HPDE6-E6E7 (cell line): ENCODE results near the gene HCFC1.
"Not testable (repeated sequence)": the region's sequence is repeated elsewhere in the genome, so short reads cannot be mapped to it uniquely, and the experiment has no call there.

Source experiments
- DNase-seq: peaks from one replicate; pipeline ENCODE4 v3.0.0; 2011; ENCODE audit warnings: missing footprints; ENCODE audit errors: extremely low spot score

HCFC1 gene

DNA sequence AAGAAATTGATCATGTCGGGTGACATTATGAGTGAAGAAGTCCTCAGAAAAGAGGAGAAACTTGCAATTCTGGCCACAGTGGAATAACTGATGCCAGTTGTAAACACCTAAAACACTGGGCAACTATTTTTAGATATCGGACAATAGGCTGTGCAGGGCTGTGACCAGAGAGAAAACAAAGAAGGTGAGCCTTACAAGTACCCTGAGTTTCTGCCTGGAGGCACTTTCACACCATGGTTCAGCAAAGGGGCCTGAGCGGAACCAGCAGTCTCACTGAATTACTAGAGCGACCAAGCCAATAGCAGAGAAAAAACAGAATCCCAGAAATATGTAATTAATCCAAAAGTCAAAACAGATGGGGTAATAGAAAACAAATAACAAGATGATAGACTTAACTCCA is 36.9 kb upstream of the HCFC1 start:
- no peak for DNase-seq

DNA sequence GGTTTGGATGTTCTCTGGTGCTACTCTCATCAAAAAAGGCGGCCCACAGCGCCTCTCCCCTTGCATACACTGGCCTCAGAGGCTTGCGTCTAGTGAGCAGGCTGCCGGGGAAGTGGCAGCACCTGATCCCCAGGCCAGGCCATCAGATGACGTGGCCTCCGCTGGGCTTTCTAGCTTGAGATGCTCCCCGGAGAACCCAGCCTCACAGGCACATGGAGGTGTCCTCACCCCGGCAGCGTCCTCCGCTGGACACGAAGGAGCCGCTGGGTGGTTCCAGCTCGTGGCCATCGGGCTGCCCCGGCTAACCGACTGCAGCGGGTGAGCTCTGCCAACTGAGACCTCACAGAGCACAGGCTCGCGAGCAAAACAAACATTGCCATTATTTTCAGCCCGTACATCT is 35.3 kb upstream of the HCFC1 start:
- no peak for DNase-seq

DNA sequence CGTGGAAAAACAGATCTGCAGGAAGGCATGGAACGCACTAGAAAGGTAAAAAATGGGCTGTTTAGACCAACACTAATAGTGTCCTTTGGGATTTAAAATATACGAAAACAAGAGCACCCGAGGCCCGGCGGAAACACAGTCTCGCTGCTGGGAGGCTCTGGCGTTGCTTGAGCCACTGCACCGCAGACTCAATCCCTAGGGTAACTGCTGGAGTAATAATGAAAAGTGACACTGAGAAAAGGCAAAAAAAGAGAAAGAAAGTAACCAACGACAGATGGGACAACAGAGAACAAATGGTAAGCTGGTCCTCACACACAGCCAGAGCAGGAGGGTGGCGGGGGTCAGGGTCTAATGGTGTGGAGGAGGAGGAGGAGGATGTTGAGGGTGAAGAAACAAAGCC is 32.7 kb upstream of the HCFC1 start:
- no peak for DNase-seq

DNA sequence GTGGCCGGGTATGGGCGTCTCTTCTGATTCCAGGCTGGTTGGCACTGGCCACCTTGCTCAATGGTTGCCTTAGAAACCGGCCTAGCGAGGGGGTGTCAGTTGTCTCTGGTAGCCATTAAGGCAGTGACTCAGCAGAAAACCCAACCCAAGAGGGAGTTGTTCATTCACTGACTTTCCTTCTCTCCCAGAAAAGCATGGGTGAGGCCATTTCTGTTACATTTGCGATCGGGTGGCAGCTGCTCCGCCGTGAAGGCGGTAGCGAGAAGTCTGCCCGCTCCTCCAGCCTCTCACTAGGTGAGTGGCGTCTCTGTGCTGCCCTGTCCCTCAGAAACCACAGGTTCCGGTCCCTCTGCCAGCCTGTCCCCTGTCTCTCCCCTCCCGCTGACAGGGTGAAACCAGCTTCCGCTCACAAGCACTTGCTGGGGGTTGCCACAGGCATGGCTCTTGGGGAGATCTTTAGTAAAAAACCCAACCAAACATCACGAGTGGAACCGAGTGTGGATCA is 30.6 kb upstream of the HCFC1 start:
- DNase-seq: peak; percentile 58

DNA sequence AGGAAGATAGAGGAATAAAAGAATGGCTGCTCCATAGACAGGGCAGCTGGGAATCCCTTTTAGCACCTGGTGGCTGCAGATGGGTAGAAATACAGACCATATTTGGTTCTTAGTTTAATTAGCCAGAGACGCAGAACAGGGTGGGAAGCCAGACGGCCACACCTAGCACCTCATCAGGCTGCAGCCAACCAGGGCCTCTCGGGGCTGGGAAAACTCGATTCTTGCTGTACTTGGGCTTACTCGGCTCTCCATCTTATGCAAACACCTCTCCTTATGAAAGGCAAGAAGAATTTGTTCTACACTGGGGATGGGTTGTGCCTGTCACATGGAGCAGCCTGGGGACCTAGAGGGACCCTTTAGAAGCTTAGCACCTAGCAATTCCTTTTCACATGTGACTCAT is 28.4 kb upstream of the HCFC1 start:
- DNase-seq: no peak

DNA sequence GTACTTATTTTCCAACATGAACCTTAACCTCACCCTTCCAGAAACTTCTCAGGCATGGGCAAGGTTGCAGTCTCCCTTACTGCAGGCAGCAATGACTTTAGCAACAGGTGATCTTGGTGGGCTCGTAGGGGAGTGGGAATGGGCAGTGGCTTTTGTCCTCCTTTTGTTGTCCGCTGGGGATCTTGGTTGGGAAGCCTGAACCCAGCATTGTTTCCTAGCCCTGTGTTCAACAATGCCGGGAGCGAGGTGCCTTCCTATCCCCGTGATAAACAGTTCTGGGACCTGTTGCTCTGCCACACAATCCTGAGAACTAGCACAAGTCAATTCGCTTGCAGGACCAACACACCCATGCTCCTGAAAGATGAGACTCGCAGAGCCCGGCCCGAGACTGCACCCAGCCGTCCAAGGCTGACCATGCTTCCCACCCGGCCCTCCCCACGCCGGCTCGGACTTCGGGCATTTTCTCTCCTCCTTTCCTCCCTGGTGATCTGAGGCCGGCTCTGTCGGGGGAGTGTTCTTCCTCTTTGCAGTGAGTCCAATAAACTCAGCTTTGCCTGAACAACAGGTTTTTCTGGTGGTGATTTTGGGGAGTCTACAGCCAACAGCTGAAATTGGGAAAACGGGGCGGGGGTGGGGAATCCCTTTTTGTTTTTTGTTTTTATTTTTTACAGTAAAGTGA is 27.9 kb upstream of the HCFC1 start:
- DNase-seq: no peak

DNA sequence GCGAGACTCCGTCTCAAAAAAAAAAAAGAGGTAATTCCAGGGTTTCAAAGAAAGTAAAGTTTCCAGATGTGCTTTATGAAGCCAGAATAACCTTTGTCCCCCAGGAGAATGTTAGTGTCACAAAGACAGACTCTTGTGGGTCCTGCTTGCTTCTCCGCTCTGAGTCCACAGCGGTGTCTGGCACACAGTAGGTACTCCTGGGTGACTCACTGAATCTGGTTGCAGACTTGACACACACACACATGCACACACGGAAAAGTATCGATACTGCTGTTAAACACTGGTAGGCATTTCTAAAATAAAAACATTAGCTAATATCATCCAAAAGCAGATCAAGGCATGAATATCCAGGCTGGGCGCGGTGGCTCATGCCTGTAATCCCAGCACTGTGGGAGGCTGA is 23.9 kb upstream of the HCFC1 start:
- no peak for DNase-seq

DNA sequence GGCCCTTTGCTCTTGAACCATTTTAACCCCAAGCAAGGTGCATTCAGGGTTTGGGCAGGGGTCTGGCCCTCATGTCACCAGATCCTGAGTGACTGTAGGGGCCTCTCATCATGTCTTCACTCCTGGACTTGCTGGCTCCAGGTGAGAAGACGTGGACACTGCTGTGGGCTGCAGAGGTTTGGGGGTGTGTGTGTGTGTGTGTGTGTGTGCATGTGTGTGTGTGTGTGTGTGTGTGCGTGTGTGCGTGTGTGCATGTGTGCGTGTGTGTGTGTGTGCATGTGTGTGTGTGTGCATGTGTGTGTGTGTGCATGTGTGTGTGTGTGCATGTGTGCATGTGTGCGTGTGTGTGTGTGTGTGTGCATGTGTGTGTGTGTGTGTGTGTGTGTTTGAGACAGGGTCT is 22.8 kb upstream of the HCFC1 start:
- DNase-seq: not testable (repeated sequence)

DNA sequence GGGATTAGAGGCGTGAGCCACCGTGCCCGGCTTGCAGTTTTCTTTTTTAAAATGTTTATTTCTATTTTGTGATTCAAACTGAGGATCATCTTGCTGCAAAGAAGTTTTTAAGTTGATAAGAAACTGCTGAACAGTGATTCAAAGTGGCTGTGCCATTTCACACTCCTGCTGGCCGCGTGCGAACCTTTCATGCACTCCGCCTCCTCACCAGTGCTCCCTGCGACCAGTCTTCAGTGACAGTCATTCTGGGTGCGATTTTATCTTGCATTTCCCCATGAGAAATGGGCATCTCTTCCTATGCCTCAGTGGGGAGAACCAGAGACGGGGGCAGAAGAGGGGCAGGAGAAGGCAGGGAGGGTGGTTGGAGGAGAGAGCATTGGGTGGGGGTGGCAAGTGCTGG is 22.4 kb upstream of the HCFC1 start:
- no peak for DNase-seq

DNA sequence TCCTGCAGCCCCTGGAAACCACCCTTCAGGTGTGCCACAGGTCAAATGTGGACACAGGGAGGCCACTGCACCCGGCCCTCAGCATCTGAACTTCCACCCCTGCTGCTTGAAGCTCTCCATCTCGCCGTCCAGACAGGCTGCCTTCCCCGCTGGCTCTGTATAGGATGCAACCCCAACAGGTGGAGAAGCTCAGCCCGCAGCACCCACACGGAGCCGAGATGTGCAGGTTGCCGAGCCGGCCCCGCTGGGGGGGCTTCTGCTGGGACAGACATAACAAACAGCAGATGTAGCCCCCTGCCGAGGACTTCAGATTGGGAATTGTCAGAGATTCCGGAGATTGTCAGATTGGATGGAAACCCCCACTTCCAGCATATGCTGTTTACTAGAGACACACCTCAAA is 21.5 kb upstream of the HCFC1 start:
- DNase-seq: no peak

DNA sequence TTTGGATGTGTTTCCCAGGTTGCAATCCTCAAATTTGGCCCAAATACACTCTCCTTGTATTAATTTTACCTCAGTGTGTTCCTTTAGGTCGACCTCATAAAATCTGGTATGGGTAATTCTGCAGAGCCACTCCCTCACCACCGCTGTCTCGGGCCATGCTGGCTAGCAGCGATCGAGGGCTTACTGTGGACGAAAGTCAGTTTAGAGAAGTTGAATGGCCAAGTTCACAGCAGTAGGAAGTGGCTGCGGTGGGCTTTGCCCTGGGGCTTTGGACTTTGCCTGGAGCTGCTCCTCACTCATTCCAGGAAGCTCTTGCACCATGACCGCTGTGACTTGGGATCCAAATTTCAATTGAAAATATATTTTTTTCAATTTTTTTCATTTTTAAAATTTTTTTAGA is 20.6 kb upstream of the HCFC1 start:
- no peak for DNase-seq

DNA sequence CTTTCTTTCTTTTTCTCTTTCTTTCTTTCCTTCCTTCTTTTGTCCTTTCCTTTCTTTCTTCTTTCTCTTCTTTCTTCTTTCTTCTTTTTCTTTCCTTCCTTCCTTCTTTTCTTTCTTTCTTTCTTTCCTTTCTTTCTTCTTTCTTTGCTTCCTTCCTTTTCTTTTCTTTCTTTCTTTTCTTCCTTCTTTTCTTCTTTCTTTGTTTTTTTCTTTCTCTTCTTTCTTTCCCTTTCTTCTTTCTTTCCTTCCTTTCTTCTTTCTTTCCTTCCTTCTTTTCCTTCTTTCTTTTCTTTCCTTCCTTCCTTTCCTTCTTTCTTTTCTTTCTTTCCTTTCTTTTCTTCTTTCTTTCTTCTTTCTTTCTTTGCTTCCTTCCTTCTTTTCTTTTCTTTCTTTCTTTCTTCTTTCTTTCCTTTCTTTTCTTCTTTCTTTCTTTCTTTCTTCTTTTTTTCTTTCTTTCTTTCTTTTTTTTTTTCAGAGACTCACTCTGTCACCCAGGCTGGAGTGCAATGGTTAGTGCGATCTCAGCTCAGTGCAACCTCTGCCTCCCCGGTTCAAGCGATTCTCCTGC is 19.5 kb upstream of the HCFC1 start:
- no peak for DNase-seq

DNA sequence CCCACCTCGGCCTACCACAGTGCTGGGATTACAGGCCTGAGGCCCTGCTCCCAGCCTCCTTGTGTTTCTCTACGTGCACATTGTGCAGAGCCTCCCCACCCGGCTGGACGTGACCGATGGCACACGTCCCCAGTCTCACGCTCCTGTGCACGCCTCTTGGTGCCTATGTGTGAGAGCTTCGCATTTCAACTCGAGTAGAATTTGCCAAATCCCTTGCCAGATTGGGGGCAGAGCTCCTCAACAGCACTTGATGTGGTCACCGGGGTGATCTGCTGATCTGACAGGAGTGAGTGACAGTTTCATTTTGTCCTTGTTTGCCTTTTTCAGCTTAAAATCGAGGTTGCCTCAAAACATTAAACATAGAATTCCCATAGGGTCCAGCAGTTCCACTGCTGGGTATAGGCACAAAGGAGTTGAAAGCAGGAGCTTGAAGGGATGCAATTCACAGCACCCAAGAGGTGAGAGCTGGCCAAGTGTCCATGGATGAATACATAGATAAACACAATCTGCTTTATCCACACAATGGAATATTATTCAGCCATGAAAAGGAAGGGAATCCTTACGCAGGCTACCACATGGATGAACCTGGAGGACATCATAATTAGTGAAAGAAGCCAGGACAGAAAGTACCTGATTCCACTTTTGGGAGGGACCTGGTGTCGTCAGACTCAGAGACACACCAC is 18.5 kb upstream of the HCFC1 start:
- no peak for DNase-seq

DNA sequence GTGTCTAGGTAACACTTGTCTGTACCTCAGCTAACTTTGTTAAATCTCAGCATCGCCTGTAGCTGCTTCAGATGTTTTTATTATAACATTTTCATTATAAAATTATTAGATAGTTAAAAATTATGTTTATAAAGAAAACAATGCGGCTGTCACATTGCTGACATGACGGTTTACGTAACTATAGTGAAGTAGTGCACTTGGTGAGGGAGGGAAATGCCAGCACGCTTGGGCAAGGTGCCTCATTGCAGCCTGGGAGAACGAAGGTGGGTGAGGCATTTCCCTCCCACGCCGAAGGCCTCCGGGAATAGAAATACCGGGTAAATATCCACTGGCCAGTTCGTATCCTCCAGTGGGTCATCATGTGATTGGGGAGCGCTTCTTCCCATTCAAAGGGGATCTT is 16.9 kb upstream of the HCFC1 start:
- no peak for DNase-seq

DNA sequence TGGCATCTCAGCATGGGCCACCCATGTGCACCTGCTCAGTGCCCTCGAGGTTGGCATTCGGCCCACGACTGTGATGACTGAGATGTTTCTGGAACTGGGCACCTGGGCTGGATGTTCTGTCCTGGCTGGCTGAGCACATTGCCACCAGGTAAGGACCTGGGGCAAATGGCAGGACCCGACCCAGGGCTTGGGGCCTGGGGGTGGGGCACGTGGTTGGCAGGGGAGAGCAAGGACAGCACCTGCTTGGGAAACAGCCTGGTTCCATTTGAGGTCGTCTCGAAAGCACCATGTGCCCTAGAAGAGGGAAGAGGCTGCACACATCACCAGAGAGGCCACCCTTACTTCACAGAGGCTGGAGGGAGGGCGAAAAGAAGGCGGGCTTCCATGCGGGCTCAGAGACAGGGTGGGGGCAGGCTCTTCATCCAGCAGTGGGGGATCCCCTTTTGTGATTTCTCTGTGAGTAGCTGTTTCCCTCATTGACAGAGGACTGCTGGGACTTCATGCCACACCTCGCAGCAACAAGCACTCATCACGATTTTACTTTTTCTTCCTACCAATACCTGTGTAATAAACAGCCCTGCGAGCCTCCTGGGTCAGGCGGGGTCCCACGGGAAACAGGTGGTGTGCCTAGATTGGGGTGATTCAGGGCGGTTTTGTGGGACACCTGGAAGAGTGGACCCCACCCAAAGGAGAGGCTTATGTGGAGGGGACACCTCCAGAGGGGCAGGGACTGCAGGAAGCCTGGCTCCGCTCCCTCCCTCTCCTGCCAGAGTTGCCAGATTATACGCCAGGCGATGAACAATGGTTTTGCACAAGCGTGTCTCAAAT is 12.9 kb upstream of the HCFC1 start:
- no peak for DNase-seq

DNA sequence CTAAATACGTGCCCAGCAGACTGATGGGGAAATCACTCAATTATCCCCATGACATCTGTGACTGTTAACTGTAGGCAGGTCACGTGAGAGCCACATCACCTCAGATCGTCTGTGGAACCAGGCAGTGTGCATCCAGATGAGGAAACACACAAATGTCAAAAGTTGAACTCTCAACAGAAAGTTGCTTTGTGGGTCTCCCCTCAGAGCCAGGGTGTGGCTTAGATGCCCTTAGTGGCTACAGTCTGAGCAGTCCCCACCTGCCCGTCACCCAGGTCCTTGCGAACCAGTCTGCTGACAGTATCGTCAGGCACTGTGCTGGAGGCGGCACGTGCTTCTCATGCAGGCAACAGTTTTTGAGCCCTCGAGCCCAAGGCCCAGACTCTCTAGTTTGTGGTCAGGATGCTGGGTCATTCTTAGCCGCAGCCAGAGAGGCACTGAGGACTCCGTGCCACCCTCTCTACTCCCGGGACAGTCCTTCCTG is 11.7 kb upstream of the HCFC1 start:
- DNase-seq: no peak

DNA sequence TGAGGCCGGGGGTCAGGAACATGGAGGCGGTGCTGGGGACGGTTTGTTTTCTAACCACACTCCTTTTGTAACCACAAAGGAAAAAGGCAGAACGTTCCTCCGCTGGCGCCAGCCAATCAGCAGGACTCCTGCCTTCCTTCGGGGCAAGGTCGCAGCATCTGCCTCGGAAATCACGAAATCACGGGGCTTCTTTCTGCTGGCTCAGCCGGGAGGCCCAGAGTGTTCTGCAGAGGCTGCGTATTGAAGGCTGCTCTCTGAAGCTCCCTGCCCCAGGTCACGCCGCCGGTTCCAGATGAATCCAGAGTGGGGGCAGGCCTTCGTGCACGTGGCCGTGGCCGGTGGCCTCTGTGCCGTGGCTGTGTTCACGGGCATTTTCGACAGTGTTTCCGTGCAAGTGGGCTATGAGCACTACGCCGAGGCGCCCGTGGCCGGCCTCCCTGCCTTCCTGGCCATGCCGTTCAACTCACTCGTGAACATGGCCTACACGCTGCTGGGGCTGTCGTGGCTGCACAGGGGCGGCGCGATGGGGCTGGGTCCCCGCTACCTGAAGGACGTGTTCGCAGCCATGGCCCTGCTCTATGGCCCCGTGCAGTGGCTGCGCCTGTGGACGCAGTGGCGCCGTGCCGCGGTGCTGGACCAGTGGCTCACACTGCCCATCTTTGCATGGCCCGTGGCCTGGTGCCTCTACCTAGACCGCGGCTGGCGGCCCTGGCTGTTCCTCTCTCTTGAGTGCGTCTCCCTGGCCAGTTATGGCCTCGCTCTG is 10.3 kb upstream of the HCFC1 start:
- no peak for DNase-seq

DNA sequence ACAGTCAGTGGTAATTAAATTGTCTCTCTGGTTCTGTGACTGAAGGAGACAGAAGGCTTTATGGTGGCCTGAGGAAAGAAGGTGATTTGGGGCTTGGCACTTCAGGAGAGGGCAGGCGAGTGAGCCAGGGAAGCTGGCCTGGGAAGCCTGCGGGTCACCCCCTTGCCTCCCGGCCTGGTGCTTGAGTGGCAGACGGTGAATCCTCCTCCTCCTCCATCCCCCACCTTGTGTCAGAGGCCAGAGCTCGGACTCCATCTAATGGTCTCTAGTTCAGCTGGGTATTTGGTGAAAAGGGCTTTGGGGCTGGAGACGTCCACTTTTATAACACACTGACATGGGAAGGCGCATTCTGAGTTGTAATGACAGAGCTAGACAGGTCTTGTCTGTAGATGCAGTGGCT is 9.6 kb upstream of the HCFC1 start:
- no peak for DNase-seq

DNA sequence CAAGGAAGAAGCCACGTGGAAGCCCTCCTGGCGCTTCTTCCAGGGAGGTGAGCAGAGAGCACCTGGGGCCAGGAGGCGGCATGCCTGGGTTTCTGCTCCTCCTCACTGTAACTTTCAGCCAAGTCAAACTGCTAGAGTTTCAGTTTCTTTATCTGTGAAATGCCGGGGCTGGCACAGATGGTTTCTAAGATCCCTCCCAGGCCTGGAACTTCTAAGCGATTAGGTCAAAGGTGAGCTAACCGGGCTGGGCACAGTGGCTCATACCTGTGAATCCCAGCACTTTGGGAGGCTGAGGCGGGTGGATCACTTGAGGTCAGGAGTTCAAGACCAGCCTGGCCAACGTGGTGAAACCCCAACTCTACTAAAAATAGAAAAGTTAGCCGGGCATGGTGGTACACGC is 8.8 kb upstream of the HCFC1 start:
- not testable (repeated sequence) for DNase-seq

DNA sequence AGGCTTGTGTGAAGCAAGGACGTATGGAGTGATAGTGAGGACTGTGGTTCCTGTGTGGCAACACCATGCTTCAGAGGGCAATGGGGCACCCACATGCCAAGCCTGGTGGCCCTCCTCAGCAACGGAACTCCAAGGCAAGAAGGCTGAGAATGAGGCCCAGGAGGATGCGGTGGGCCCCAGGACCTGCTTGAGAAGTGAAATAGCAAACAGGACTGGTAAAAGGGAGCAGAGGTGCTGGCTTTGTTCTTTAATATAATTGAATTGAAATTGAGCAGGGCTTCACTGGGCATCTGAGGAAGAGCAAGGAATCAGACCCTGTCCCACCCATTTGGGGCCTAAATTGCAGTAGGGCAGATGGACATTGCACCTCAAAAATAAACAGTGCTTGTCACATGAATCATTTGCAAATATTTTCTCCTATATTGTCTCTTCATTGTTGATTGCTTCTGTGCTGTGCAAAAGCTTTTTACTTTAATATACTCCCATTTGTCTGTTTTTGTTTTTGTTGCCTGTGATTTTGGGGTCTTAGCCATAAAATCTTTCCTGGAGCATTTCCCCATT is 3.2 kb upstream of the HCFC1 start:
- no peak for DNase-seq
